ENCODE results near the gene NOP9.
A peak's percentile ranks its signal among the peaks of the same experiment; 100 is the strongest.

Gene NOP9

DNA sequence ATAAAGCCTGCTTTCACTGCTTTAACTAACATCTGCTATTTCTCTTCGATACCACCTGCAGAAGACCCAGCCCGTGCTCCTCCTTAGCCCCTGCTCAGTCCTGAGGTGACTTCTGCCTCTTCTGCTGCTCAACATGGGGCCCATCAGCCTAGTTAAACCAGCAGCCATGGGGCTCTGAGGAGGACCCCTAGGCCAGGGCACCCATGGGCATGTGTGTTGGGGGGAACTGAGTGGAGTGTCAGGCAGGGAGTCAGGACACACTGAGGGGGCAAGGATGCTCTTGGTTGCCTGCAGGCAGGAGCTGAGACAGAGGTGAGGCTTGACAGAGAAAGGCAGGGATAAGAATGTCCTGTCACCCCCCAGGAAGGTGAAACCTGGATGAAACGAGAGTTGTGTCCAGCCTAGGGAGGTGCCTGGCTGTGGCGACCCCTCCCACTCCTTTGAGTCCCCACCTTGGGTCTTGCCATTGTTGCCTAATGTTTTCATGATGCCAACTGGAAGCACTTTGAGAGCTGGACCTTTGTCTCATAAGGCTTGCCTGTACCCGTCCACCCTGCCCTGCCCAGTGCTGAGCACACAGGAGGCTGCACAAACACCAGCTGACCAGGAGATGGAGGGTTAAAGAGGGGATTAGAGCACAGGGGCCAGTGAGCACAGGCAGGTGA lies 15.7 kb upstream of the NOP9 start:
- DNase-seq = no peak

DNA sequence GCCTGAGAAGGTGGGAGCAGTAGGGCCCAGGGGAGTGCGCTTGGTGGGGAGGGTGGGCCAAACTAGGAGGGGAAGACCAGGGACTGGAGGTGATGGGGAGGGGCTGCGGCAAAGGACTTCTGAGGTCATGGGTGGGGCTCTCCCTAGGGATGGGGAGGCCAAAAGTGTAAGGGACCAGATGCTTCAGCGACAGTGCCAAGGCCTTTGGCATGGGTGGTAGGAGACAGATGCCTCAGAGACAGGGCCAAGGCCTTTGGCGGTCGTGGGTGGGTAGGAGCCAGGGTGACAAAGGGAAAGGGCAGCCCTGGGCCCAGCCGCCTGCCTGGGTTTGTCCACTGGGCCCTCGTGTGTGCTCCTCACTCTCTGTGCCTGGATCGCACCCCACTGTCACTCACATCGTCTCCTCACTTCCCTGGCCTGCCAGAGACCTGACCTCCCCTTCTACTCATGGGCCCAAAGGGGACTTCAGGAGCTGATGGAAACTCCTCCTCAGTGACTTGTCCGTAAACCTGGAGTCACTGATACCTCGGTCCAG lies 15.1 kb upstream of the NOP9 start:
- no peak for DNase-seq

DNA sequence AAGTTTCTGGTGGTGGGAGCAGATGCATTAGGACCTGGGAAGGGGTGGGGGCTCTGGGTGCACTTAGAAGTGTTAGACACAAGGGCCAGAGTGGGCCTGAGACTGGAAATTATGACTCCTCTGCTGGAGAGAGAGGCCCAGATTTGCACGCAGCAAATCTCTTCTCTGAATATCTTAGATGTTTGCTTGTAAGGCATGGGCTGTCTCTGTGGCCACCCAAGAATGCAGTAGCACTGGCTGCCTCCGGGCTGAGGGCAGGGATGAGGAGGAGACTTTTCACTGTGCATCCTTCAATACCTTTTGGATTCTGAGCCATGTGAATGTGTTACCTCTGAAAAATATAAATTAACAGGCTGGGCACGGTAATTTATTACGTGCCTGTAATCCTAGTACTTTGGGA lies 14.3 kb upstream of the NOP9 start:
- peak; percentile 9 for DNase-seq

GRCh38 chr14:24286996-24287395 lies 12.7 kb upstream of the NOP9 start:
- no peak for DNase-seq

DNA sequence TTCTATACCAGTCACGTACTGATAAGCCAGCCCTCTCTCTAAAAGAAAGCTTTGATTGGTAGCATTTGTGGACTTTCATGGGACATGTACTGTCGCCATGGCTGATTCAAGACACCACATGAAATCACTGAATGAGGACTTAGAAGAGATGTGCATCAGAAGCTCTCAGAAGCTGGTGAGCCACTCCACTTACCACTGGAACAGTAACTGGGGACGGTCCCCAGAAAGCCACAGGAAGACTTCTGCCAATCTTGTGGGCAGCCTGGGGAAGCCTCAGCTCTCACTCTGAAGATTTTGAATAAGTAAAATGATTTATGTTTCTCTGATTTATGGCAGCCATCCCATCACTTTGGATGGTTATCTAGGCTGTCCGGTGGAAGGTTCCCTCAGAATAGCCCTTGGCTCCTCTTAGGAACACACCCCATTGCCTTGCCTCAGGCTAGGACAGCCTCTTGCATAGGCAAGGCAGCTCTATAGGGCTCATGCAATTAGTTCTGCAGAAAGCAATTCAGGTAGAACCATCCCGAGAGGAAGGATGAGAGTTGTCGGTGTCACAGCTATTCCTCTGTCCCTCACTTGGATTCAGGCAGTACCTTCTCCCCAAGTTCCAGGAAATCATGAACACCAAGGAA lies 9.9 kb upstream of the NOP9 start:
- DNase-seq = no peak

- DNase-seq = no peak
These were observed 8.9 kb upstream of the NOP9 start for GRCh38 chr14:24290746-24291145.

DNA sequence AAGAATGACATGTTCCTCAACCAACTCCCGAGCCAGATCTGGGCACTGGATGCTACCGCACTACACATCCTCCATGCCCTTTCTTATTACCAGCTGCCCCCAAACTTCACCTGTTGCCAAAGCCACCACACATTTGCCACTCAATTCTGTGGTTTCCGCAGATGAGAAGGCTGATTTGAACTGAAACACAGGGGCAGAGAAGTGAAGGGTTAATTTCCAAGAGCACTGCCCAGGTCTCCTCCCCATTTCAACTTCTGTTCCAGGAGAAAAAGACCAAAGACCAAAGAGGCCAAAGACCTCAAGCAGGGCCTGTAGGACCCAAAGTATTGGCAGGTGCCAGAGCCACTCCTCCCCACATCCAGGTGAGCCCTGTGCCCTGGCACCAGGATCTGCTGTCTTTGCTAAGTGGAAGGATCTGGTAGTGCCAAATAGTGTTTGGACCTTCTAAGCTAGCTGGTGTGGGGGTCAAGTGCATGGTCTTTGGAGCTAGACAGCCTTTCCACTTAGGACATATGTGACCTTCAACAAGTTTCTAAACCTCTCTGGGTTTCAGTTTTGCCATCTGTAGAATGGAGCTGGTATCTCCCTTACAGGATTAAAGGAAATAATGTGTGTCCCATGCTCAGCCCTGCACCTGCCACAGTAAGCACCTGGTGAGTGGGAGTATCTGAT lies 8.1 kb upstream of the NOP9 start:
- no peak for DNase-seq

GRCh38 chr14:24292118-24292807 lies 7.4 kb upstream of the NOP9 start:
- DNase-seq = no peak

GRCh38 chr14:24293525-24293924 lies 6.1 kb upstream of the NOP9 start:
- no peak for DNase-seq

GRCh38 chr14:24296341-24297157 lies 3.1 kb upstream of the NOP9 start:
- DNase-seq = peak; percentile 93

- peak; percentile 23 for DNase-seq
These were observed 2.3 kb upstream of the NOP9 start for GRCh38 chr14:24297190-24297964.

- peak; percentile 45 for DNase-seq
These were observed 777 bp upstream of the NOP9 start for GRCh38 chr14:24298892-24299254.

DNA sequence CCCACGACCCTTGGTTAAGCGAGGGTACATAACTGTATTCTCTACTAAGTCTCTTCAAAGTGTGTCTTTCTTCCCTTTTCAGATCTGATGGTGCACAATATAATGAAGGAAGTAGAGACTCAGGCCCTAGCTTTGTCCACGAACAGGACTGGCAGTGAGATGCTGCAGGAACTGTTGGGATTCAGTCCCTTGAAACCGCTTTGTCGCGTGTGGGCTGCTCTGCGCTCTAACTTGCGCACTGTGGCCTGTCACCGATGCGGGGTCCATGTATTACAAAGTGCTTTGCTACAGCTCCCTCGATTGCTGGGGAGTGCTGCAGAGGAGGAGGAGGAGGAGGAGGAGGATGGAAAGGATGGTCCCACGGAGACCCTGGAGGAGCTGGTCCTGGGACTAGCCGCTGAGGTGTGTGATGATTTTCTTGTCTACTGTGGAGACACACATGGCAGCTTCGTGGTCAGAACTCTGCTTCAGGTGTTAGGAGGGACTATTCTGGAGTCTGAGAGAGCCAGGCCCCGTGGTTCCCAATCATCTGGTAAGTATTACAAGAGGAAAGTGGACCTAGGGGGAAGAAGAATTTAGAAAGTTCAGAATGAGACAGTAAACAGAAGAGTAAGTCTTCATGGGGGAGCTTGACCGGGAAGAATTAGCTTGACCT lies 803 bp downstream of the NOP9 start:
- no peak for DNase-seq

GRCh38 chr14:24304019-24304387 lies 4.4 kb downstream of the NOP9 start:
- DNase-seq = no peak

DNA sequence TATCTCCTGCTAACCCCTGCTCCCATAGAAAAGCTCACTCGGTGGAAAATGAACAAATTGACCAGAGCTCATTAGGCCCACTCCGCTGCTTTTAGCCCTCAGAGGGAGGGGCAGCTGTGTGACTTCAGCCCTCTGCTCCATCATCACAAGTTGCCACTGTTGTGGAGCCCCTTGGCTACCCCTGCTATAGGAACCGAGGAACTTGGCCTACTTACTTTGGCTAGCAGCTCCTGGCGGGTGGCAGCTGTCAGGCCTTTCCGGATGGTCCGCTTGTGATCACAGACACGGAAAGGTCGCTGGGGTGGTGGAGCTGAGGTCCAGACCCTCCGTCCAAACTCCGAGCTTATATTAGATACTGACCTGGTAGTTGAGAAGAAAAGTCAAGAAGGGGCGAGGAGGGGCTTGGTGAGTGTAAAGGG lies 7.5 kb downstream of the NOP9 start:
- DNase-seq = no peak

DNA sequence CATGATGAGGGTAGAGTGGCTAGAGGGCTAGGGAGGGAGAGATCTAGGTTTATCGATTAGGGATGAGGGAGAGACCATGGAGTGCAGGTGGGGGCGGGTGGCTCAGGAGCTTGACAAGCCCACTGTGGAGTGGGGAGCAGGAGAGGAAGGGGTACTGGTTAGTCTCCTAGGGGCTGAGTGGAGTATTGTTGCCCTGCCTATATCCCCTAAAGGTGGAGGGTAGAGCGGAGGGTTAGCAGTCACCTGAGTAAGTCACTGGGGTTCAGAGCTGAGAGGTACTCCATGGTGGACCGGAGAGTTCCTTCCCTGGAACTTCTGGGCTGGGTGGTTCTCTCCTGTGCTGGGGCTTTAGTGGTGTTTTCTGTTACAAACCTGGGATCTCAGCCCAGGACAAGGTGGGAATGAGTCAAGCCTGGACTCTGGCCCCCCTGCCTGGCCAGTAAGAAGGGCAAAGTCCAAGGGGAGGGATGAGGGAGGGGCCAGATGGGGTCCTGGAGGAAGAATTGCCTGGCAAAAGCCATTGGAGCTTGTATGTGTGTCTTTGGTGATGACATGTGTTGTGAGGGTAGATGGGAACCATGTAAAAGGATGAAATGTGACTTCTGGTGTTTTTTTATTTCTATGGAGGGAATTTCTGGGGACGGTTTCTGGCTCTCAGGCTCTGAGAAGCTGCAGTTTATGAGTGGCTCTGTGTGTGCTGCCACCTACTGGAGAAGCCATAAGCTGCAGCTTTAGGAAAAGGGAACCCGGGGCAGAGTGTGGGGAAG lies 8.1 kb downstream of the NOP9 start, which contains the start of gene CIDEB:
Gene CIDEB (minus strand): TSS at position 403 of the 767 bp plus-strand sequence. CDS start 119 bp downstream, at position 284.
- peak; percentile 63 for DNase-seq

DNA sequence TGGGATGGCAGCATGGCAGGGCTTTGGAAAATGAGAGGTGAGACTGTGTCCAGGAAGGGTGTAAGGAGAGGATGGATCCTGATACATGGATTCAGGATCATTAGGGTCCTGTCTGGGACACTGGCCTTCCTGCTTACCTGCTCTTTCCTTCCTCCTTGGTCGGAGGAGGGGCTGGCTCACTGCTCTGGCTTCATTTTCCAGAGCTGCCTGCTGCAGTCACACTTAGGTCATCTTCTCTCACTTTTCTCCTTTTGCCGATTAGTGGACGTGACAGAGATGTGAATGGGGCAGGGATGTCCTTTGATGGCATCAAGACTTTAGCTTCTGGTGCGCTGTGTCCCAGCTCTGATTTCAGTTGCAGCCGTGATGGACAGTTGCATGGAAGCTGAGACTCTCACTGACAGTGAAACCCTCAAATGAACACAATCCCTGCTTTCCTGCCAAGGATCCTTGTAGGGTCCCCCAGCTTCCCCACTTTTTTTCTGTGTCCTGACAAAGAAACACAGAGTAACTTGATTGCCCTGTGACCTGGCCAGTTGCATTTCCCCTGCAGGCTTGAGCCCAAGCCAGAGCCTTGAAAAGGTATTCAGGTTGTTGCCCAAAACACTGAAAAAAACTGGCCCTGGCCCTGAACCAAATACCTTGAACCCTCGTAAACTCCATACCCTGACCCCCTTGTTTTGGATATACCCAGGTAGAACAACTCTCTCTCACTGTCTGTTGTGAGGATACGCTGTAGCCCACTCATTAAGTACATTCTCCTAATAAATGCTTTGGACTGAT lies 8.9 kb downstream of the NOP9 start:
- no peak for DNase-seq

DNA sequence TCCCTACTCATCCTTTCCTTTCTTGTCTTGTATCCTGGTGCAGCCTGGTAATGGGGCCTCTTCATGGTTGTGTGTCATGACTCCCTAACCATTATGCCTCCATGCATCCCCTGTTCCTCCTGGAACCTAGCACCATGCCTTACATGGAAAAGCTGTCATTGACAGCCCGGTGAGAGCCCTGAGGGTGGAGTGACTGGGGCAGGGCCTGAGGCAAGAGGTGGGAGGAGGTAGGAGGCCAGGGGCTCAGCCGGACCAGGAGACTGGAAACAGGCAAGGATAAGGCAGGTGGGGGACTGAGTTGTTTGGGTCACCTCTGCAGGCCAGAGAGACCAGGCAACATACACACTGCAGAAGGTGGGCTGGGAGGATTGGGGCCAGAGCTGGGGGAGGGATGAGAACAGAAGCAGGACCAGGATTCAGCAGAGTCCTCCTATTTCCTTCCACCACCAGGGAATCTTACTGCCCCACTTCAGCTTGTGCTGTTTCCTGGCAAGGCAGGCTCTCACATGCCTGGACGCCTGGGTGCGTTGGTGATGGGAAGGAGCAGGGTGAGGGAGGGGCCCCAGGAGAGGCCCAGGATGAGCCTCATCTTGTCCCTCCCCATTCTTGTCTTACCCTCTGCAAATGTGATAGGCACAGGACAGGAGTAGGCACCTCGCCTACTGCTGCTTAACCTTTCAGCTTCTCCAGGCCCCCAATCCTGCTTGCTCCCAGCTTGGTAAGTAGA lies 10.1 kb downstream of the NOP9 start, which contains the start of gene LTB4R2:
Gene LTB4R2 (plus strand): TSS at position 603 of the 727 bp plus-strand sequence. CDS start 525 bp downstream, outside the sequence.
- DNase-seq = no peak

Measured in fibroblast of skin of scalp (primary cell).